DMS53 treated with DMSO at 0.1 percent for 48 hours (cell line): ENCODE data around the gene MAGEA9B.
"Not testable (repeated sequence)": the region's sequence is repeated elsewhere in the genome, so short reads cannot be mapped to it uniquely, and the experiment has no call there.

Source experiments
- DNase-seq: peaks from one replicate; lab custom pipeline; 2025; ENCODE audit not compliant: unreplicated experiment; lab: John Stamatoyannopoulos, UW

MAGEA9B gene

GRCh38 chrX:149587359-149587758 lies at the start of gene MAGEA9B:
MAGEA9B (minus strand) TSS chrX:149587459; CDS start chrX:149583179, 4,280 bp downstream.
- not testable (repeated sequence) for DNase-seq

- DNase-seq, result no peak
Measured at GRCh38 chrX:149633511-149633910, 46.3 kb upstream of the MAGEA9B start.

GRCh38 chrX:149631234-149632165 lies 44.2 kb upstream of the MAGEA9B start, which contains the start of gene TMEM185A:
TMEM185A (minus strand) TSS chrX:149631792; CDS start chrX:149631580, 212 bp downstream.
- peak; percentile 33 for DNase-seq

GRCh38 chrX:149630681-149631233 lies 43.5 kb upstream of the MAGEA9B start:
- DNase-seq, result no peak

- DNase-seq, result no peak
Measured at GRCh38 chrX:149629730-149630387, 42.6 kb upstream of the MAGEA9B start.

- DNase-seq, result no peak
Measured at GRCh38 chrX:149628768-149629167, 41.5 kb upstream of the MAGEA9B start.

GRCh38 chrX:149628280-149628679 lies 41.0 kb upstream of the MAGEA9B start:
- no peak for DNase-seq

GRCh38 chrX:149626829-149627228 lies 39.6 kb upstream of the MAGEA9B start:
- not testable (repeated sequence) for DNase-seq

- not testable (repeated sequence) for DNase-seq
Measured at GRCh38 chrX:149619662-149620061, 32.4 kb upstream of the MAGEA9B start.

- DNase-seq, result no peak
Measured at GRCh38 chrX:149618871-149619270, 31.6 kb upstream of the MAGEA9B start.

GRCh38 chrX:149611623-149612175 lies 24.4 kb upstream of the MAGEA9B start:
- no peak for DNase-seq

- DNase-seq, result no peak
Measured at GRCh38 chrX:149610511-149610910, 23.3 kb upstream of the MAGEA9B start.

- DNase-seq, result no peak
Measured at GRCh38 chrX:149607699-149608098, 20.4 kb upstream of the MAGEA9B start.

GRCh38 chrX:149605248-149605885 lies 18.1 kb upstream of the MAGEA9B start:
- not testable (repeated sequence) for DNase-seq

GRCh38 chrX:149598603-149599002 lies 11.3 kb upstream of the MAGEA9B start:
- DNase-seq, result not testable (repeated sequence)

GRCh38 chrX:149595943-149596342 lies 8.7 kb upstream of the MAGEA9B start:
- DNase-seq, result not testable (repeated sequence)

GRCh38 chrX:149595214-149595613 lies 8.0 kb upstream of the MAGEA9B start, which contains the start of gene HSFX2:
HSFX2 (minus strand) TSS chrX:149595314; CDS start chrX:149594700, 614 bp downstream.
- DNase-seq, result not testable (repeated sequence)

GRCh38 chrX:149590993-149591392 lies 3.7 kb upstream of the MAGEA9B start:
- not testable (repeated sequence) for DNase-seq

- not testable (repeated sequence) for DNase-seq
Measured at GRCh38 chrX:149585631-149586030, 1.6 kb downstream of the MAGEA9B start.

GRCh38 chrX:149573456-149573855 lies 13.8 kb downstream of the MAGEA9B start:
- not testable (repeated sequence) for DNase-seq

GRCh38 chrX:149572743-149573142 lies 14.5 kb downstream of the MAGEA9B start:
- no peak for DNase-seq
